Activated CD4-positive, alpha-beta T cell treated with anti-CD3 and anti-CD28 coated beads for 1 hour (primary cell): ENCODE data around the gene MAPK8IP3.
"Not testable (repeated sequence)": the region's sequence is repeated elsewhere in the genome, so short reads cannot be mapped to it uniquely, and the experiment has no call there.

Experiments
- DNase-seq: peaks from one replicate; pipeline ENCODE4 v3.0.0-alpha.2; 2020

MAPK8IP3 gene

GRCh38 chr16:1677942-1678499 is 28.0 kb upstream of the MAPK8IP3 start, which contains the start of gene JPT2:
Gene JPT2, plus strand, starts transcription at chr16:1678279. Its CDS starts 34 bp downstream, at chr16:1678313.
- DNase-seq: peak; percentile 93

DNA sequence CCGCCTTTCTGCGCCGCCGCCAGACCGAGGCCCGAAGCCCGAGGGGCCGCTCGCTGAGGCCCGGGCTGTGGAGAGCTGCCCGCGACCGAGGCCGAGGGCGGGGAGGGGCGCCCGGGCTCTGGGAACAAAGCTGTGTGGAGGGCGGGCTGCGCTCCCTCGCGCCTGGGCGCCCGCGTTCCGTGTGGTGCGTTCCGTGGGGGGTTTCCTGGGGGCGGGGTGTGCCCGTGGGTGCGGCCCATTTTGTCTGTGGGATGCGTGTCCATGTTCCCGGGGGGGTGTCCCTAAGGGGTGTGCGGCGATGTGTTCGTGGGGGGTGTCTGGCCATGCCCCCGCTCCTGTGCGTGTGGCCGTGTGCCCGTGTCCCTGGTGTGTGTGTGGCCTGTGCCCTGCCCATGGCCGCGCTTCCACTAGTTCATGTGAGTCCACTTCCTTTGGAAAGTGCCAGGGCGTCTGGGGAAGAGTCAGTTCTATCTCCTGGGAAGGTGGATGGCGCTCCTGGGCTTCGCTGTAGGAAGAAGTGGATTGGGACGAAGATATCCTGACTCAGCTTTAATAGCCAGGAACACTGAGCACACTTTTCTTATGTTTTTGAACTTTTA is 27.4 kb upstream of the MAPK8IP3 start:
- DNase-seq: peak; percentile 36

GRCh38 chr16:1680361-1680760 is 25.6 kb upstream of the MAPK8IP3 start:
- no peak for DNase-seq

- no peak for DNase-seq
These were observed 25.0 kb upstream of the MAPK8IP3 start for GRCh38 chr16:1681032-1681431.

- no peak for DNase-seq
These were observed 18.3 kb upstream of the MAPK8IP3 start for GRCh38 chr16:1687427-1688316.

DNA sequence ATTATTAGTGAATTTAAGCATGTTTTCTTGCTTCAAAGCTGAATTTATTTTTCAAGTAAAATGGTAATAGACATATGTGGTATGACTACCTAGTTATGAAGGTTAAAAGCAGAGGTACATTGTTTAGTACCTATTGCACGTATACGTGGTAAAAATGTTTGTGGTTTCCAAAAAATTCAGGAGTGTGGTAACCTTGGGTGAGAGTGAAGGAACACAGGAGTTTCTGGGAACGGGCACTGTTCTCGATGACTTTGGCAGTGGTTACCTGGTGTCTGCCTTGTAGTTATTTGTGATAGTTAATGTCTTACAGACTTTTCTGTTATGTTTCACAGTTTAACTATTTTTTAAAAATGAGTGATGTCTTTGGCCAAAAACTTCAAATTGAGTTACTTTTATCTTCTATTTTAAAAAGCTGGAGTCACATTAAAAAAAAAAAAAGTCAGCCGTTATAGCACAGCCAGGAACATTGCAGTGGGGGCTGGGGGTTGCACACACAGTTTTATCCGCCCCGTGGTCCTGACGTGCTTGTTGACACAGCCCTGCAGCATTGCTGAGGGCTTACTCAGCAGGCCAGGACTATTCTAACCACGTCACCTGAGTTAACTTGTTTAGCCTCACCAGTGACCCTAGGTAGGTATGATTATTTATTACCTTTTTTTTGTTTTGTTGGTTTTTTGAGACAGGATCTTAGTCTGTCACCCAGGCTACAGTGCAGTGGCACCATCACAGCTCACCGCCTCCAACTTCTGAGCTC is 17.0 kb upstream of the MAPK8IP3 start:
- no peak for DNase-seq

- no peak for DNase-seq
These were observed 16.1 kb upstream of the MAPK8IP3 start for GRCh38 chr16:1689853-1690252.

GRCh38 chr16:1690810-1691209 is 15.2 kb upstream of the MAPK8IP3 start:
- DNase-seq: no peak

DNA sequence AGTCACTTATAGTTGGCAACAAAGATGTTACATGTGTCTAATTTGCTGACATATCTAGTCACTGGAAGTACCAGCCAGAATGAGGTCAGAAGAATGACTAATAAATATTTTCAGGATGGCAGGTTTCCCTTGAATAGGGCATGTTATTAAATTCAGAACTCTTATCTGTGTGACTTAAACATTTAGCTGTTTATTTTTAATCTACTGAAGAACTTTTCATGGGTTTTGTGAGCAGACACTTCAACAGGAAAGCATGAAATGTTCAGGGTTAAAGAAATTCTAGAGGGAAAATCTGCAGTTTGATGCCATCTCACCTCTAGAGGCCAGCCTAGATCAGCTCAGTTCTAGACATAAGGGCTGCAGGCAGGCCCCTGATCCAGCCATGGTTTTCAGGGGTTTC is 14.7 kb upstream of the MAPK8IP3 start:
- DNase-seq: no peak

GRCh38 chr16:1691956-1692355 is 14.0 kb upstream of the MAPK8IP3 start:
- no peak for DNase-seq

DNA sequence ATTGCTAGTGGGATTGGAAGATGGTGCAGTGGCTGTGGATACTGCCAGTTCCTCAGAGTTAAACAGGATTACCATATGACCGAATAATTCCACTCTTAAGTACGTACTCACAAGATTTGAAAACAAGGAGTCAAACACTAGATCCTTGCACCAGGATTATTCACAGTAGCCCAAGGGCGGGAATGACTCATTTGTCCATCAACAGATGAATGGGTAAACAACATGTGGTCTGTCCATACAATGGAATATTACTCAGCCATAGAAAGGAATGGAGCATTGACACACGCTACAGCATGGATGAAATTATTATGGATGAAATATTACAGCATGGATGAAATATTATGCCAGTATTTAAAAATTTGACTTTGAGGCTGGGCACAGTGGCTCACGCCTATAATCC is 9.1 kb upstream of the MAPK8IP3 start:
- DNase-seq: no peak

GRCh38 chr16:1698680-1699079 is 7.3 kb upstream of the MAPK8IP3 start:
- DNase-seq: no peak

GRCh38 chr16:1700246-1700645 is 5.7 kb upstream of the MAPK8IP3 start:
- DNase-seq: no peak

- no peak for DNase-seq
These were observed 4.6 kb upstream of the MAPK8IP3 start for GRCh38 chr16:1701216-1701878.

- not testable (repeated sequence) for DNase-seq
These were observed 689 bp upstream of the MAPK8IP3 start for GRCh38 chr16:1705324-1705687.

- DNase-seq: peak; percentile 10
These were observed 594 bp downstream of the MAPK8IP3 start for GRCh38 chr16:1706386-1707192.

- DNase-seq: no peak
These were observed 1.3 kb downstream of the MAPK8IP3 start for GRCh38 chr16:1707193-1707790.

DNA sequence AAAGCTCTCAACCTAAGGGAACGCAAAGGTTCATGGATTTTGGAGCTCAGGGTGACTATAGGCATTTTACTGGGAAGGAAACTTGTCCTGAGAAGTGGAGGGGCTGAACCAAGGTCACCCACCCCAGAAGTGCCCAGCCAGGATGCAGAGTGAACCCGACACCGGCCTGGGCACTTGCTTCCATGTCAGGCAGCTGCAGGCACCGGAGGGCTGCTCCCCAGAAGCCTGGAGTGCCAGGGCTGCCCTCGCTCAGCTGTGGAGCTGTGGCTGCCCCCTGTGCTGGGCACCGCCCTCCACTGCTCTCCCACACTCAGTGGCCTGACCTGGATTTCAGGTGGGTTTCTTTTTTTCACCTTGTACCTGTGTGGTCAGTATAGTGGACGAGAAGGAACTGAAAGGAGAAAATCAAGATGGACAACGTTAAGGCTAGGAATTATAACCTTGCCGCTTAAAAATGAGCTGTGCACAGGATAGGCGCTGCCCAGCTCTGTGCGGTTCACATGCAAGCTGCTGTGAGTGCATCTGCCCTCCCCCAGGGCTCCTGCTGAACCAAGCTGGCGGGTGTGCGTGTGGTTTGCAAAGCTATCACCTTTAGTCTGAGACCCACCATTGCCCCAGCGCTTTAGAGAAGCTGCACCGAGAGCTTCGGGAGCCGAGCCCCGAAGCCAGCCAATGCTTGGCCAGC is 2.2 kb downstream of the MAPK8IP3 start:
- no peak for DNase-seq

DNA sequence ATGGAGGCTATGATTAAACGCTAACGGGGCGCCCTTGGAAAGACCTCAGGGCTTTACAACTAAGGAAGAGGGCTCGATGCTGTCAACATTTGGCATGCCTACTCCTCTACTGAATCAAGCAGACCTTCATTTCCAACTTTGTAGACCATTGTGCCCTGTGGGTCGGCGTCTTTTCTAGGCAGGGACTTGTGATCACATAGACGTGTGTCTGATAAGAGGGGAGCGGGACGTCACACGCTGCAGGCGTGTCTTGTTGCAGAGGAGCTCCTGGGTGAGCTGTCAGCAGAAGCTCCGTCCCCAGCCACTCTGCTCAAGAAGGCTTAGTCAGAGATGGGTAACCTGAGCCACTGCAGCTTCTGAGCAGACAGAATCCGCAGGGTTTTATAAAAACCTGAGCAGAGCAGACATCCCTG is 2.8 kb downstream of the MAPK8IP3 start:
- no peak for DNase-seq

- DNase-seq: no peak
These were observed 3.4 kb downstream of the MAPK8IP3 start for GRCh38 chr16:1709356-1709755.
